Measurements from ENCODE around the gene FGF18.

The FGF18 gene

GRCh38 chr5:171479776-171480125 is 60.3 kb downstream of the FGF18 start:
- no peak for TF ChIP-seq EZH2phosphoT487 (IDR thresholded peaks at IDR 0.05; ENCODE audit: low read depth)
- TF ChIP-seq, protein P1, sequence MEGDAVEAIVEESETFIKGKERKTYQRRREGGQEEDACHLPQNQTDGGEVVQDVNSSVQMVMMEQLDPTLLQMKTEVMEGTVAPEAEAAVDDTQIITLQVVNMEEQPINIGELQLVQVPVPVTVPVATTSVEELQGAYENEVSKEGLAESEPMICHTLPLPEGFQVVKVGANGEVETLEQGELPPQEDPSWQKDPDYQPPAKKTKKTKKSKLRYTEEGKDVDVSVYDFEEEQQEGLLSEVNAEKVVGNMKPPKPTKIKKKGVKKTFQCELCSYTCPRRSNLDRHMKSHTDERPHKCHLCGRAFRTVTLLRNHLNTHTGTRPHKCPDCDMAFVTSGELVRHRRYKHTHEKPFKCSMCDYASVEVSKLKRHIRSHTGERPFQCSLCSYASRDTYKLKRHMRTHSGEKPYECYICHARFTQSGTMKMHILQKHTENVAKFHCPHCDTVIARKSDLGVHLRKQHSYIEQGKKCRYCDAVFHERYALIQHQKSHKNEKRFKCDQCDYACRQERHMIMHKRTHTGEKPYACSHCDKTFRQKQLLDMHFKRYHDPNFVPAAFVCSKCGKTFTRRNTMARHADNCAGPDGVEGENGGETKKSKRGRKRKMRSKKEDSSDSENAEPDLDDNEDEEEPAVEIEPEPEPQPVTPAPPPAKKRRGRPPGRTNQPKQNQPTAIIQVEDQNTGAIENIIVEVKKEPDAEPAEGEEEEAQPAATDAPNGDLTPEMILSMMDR (IDR thresholded peaks at IDR 0.05; ENCODE audit: low read depth, low read length), result no peak
- Histone ChIP-seq H3K4me2 (ENCODE audit: low read length) (no peak overlapping the region), H3K79me2 (ENCODE audit: low read length) (no peaks in the 10 kb centered on the region), H3K4me3 (ENCODE audit: low read length) (no peak overlapping the region), H3K4me1 (ENCODE audit: low read length) (0 out of 2 replicates have a peak, but pooled peaks cover 2% of the 10 kb centered on the region), H3K27ac (ENCODE audit: low read length) (no peak overlapping the region), H3K27me3 (ENCODE audit: low read depth, low read length) (peaks cover 15% of the 10 kb centered on the region; the same call in 1 of the 2 replicates), H3K9ac (ENCODE audit: low read length) (no peak overlapping the region), H3K36me3 (replicated peaks; ENCODE audit: low read depth, low read length) (no peaks in the 10 kb centered on the region), H2AFZ (ENCODE audit: low read depth, low read length) (no peak overlapping the region), H4K20me1 (ENCODE audit: insufficient read depth, low read length) (no peaks in the 10 kb centered on the region), H3K9me3 (ENCODE audit: insufficient read depth, low read length) (no peaks in the 10 kb centered on the region)

DNA sequence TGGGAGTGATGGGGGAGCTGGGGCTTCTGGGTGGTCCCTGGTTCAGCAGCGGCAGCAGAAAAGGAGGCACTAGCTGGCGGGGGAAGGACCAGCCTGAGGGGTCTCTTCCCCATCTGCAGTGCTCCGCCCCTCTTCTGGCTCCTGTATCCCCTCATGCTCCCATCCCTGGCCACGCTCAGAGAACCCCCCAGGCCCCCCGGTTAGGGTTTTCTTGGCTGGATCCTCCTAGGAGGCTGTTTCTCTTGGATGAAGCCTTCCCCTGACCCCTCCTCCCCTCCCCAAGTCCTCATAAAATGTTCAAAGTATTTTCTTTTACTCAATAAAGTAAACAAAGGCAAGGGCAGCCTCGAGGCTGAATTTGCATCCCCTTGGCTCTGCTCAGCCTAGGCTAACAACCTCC is 60.8 kb downstream of the FGF18 start:
- H3K4me2 ChIP-seq (ENCODE audit: low read length), result no peak overlapping the region
- H3K27me3 ChIP-seq (ENCODE audit: low read depth, low read length), result peaks cover 15% of the 10 kb centered on the region; the same call in 1 of the 2 replicates
- H3K27ac ChIP-seq (ENCODE audit: low read length), result no peak overlapping the region
- H3K9me3 ChIP-seq (ENCODE audit: insufficient read depth, low read length), result no peaks in the 10 kb centered on the region
- no peaks in the 10 kb centered on the region for H3K79me2 ChIP-seq (ENCODE audit: low read length)
- H3K4me1 ChIP-seq (ENCODE audit: low read length), result 0 out of 2 replicates have a peak, but pooled peaks cover 2% of the 10 kb centered on the region
- H3K9ac ChIP-seq (ENCODE audit: low read length), result no peak overlapping the region
- TF ChIP-seq, protein P1 (IDR thresholded peaks at IDR 0.05; ENCODE audit: low read depth, low read length), result no peak
- TF ChIP-seq EZH2phosphoT487 (IDR thresholded peaks at IDR 0.05; ENCODE audit: low read depth), result no peak
- no peak overlapping the region for H2AFZ ChIP-seq (ENCODE audit: low read depth, low read length)
- H3K4me3 ChIP-seq (ENCODE audit: low read length), result no peak overlapping the region
- no peaks in the 10 kb centered on the region for H4K20me1 ChIP-seq (ENCODE audit: insufficient read depth, low read length)
- no peaks in the 10 kb centered on the region for H3K36me3 ChIP-seq (replicated peaks; ENCODE audit: low read depth, low read length)

DNA sequence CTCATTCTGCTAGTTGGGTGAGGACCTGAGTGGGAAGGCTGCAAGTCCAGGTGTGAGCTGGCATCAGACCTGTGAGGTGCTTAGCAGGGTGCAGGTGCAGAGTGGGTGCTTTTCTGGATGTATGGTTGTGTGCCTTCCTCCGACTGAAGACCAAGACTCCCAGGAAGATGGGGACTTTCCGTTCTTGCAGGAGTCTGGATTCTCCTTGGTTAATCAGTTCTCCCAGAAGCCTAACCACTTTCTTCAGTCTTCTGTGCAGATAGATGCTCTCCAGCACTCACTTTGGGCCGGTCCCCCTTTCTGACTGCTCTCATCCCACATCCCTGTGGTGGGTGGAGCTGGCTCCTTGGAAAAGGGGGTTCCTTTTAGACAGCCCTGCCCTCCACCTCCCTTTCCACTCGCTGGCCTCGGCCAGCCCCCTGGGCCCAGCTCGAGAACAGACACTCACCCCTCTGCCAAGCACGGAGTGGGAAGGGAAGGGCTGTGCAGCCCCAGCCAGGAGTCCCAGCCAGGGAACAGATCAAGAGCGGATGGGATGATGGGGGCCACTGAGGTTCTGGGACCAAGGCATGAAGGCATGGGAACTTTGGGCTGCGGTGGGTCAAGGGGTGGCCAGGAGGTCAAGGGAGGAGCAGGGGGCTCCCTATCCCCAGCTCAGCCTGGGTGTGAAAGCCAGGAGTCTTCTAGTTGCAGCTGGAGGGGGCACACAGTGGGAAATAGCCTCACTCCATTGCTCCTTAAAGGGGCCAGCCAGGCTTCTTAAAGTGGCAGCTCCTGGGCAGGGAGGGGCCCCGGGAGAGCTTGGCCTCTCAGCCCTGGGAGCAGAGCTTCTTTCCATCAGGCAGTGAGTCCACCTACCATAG is 62.4 kb downstream of the FGF18 start:
- Histone ChIP-seq H3K36me3 (replicated peaks; ENCODE audit: low read depth, low read length) (no peaks in the 10 kb centered on the region), H3K4me1 (ENCODE audit: low read length) (0 out of 2 replicates have a peak, but pooled peaks cover 2% of the 10 kb centered on the region), H3K4me2 (ENCODE audit: low read length) (no peak overlapping the region), H3K9me3 (ENCODE audit: insufficient read depth, low read length) (no peaks in the 10 kb centered on the region), H3K27me3 (ENCODE audit: low read depth, low read length) (peaks cover 10% of the 10 kb centered on the region; the same call in 1 of the 2 replicates), H3K27ac (ENCODE audit: low read length) (no peak overlapping the region), H4K20me1 (ENCODE audit: insufficient read depth, low read length) (no peaks in the 10 kb centered on the region), H2AFZ (ENCODE audit: low read depth, low read length) (no peak overlapping the region), H3K9ac (ENCODE audit: low read length) (no peak overlapping the region), H3K4me3 (ENCODE audit: low read length) (no peak overlapping the region), H3K79me2 (ENCODE audit: low read length) (no peaks in the 10 kb centered on the region)
- TF ChIP-seq, protein P1 (IDR thresholded peaks at IDR 0.05; ENCODE audit: low read depth, low read length), result no peak
- TF ChIP-seq EZH2phosphoT487 (IDR thresholded peaks at IDR 0.05; ENCODE audit: low read depth), result no peak

GRCh38 chr5:171482434-171482730 is 62.9 kb downstream of the FGF18 start:
- 0 out of 2 replicates have a peak, but pooled peaks cover 2% of the 10 kb centered on the region for H3K4me1 ChIP-seq (ENCODE audit: low read length)

More at GRCh38 chr5:171482434-171482730, 62.9 kb downstream of the FGF18 start:
- Histone ChIP-seq H3K4me3 (ENCODE audit: low read length) (no peak overlapping the region), H4K20me1 (ENCODE audit: insufficient read depth, low read length) (no peaks in the 10 kb centered on the region), H3K36me3 (replicated peaks; ENCODE audit: low read depth, low read length) (no peaks in the 10 kb centered on the region), H3K9ac (ENCODE audit: low read length) (no peak overlapping the region), H3K79me2 (ENCODE audit: low read length) (no peaks in the 10 kb centered on the region), H3K4me2 (ENCODE audit: low read length) (no peak overlapping the region), H3K9me3 (ENCODE audit: insufficient read depth, low read length) (no peaks in the 10 kb centered on the region), H3K27ac (ENCODE audit: low read length) (no peak overlapping the region), H2AFZ (ENCODE audit: low read depth, low read length) (no peak overlapping the region), H3K27me3 (ENCODE audit: low read depth, low read length) (0 out of 2 replicates have a peak, but pooled peaks cover 10% of the 10 kb centered on the region)
- TF ChIP-seq, protein P1 (IDR thresholded peaks at IDR 0.05; ENCODE audit: low read depth, low read length), result no peak
- no peak for TF ChIP-seq EZH2phosphoT487 (IDR thresholded peaks at IDR 0.05; ENCODE audit: low read depth)
